Tibial nerve (tissue), 4 donors: ENCODE measurements around the gene MRPL4.

Experiments
- CTCF ChIP-seq, 5 experiments: fragments of 200-600 bp in 3 of 5; fragments of 450-650 bp in 2 of 5; sonication (generic) in 3 of 5; IDR thresholded peaks; one replicate each; pipeline ENCODE4 v1.5.1; 2016 to 2019; ENCODE audit warnings: antibody characterized with exemption in 5 of 5, mild to moderate bottlenecking in 3 of 5, moderate library complexity in 2 of 5
- EP300 ChIP-seq, 2 donors: sonication (generic); formaldehyde crosslinking; IDR thresholded peaks; one replicate each; pipeline ENCODE4 v1.6.1; 2017; ENCODE audit warnings: antibody characterized with exemption in 2 of 2, mild to moderate bottlenecking in 1 of 2
- POLR2A ChIP-seq, 2 donors: fragments of 450-650 bp; IDR thresholded peaks; one replicate each; pipeline ENCODE4 v1.6.1; 2017; ENCODE audit warnings: antibody characterized with exemption in 2 of 2, mild to moderate bottlenecking in 2 of 2, moderate library complexity in 2 of 2

DNA sequence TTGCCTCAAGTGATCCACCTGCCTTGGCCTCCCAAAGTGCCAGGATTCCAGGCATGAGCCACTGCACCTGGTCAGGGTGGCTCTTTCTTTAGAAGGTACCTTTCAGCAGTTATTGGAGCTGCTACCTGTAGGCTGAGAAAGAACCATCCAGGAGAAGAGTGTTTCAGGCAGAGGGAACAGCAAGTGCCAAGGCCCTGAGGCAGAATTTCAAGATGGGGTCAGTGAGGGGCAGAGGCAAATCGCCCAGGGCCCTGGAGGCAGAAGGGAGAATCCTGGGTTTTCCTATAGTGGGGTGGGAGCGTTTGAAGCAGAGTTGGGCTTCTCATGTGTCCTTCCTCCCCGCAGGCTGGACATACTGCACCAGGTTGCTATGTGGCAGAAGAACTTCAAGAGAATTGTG is 2.2 kb downstream of the MRPL4 start:
- no peak for TF ChIP-seq CTCF (IDR thresholded peaks at IDR 0.05)
- TF ChIP-seq EP300 (IDR thresholded peaks at IDR 0.05): no peak
- TF ChIP-seq POLR2A (IDR thresholded peaks at IDR 0.05): no peak
